ENCODE data around the gene NCCRP1.

DNA sequence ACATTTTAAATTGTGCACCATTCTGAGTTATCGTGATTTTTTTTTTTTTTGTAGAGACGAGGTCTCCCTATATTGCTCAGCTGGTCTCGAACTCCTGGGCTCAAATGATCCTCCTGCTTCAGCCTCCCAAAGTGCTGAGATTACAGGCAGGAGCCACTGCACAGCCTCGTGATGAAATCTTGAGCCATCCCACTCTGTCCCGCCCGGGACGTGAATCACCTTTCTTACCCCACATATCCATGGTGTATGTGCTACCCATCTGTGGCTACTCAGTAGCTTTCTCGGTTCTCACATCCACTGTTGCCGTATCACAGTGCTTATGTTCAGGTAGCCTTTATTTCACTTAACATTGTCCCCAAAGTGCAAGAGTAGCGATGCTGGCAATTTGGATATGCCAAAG is 44.7 kb upstream of the NCCRP1 start:
- TF ChIP-seq, protein P1, sequence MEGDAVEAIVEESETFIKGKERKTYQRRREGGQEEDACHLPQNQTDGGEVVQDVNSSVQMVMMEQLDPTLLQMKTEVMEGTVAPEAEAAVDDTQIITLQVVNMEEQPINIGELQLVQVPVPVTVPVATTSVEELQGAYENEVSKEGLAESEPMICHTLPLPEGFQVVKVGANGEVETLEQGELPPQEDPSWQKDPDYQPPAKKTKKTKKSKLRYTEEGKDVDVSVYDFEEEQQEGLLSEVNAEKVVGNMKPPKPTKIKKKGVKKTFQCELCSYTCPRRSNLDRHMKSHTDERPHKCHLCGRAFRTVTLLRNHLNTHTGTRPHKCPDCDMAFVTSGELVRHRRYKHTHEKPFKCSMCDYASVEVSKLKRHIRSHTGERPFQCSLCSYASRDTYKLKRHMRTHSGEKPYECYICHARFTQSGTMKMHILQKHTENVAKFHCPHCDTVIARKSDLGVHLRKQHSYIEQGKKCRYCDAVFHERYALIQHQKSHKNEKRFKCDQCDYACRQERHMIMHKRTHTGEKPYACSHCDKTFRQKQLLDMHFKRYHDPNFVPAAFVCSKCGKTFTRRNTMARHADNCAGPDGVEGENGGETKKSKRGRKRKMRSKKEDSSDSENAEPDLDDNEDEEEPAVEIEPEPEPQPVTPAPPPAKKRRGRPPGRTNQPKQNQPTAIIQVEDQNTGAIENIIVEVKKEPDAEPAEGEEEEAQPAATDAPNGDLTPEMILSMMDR (IDR thresholded peaks at IDR 0.05) = no peak
- TF ChIP-seq POLR2A (IDR thresholded peaks at IDR 0.05) = no peak
